ENCODE data around the gene RPSA.
A peak's percentile ranks its signal among the peaks of the same experiment; 100 is the strongest.
"Not testable (repeated sequence)": the region's sequence is repeated elsewhere in the genome, so short reads cannot be mapped to it uniquely, and the experiment has no call there.

The RPSA gene
- long read RNA-seq, donor 1, transcript RPSA-206 (3 exons, 596 nt): minor isoform, 14 of 1,389 reads
- long read RNA-seq, donor 1, transcript RPSA-209 (2 exons, 2,058 nt): minor isoform, 14 of 1,389 reads
- long read RNA-seq, donor 1, transcript RPSA-205 (2 exons, 622 nt): minor isoform, 16 of 1,389 reads
- long read RNA-seq, donor 1, transcript RPSA-201 (7 exons, 1,171 nt): major isoform, 1,008 of 1,389 reads
- long read RNA-seq, donor 1, partial matches to known transcripts: 177 of 1,389 reads
- long read RNA-seq, donor 1, other reads (novel, unspliced or antisense): 148 of 1,389 reads
- long read RNA-seq, donor 2, transcript RPSA-206 (3 exons, 596 nt): minor isoform, 14 of 766 reads
- long read RNA-seq, donor 2, transcript RPSA-201 (7 exons, 1,171 nt): major isoform, 537 of 766 reads
- long read RNA-seq, donor 2, transcript RPSA-205 (2 exons, 622 nt): minor isoform, 6 of 766 reads
- long read RNA-seq, donor 2, partial matches to known transcripts: 121 of 766 reads
- long read RNA-seq, donor 2, other reads (novel, unspliced or antisense): 83 of 766 reads
- long read RNA-seq, donor 3, transcript RPSA-206 (3 exons, 596 nt): minor isoform, 5 of 306 reads
- long read RNA-seq, donor 3, transcript RPSA-201 (7 exons, 1,171 nt): major isoform, 219 of 306 reads
- long read RNA-seq, donor 3, partial matches to known transcripts: 49 of 306 reads
- long read RNA-seq, donor 3, other reads (novel, unspliced or antisense): 23 of 306 reads
- long read RNA-seq, donor 4, transcript RPSA-201 (7 exons, 1,171 nt): major isoform, 521 of 707 reads
- long read RNA-seq, donor 4, transcript RPSA-207 (5 exons, 1,227 nt): minor isoform, 6 of 707 reads
- long read RNA-seq, donor 4, transcript RPSA-206 (3 exons, 596 nt): minor isoform, 13 of 707 reads
- long read RNA-seq, donor 4, transcript RPSA-205 (2 exons, 622 nt): minor isoform, 7 of 707 reads
- long read RNA-seq, donor 4, partial matches to known transcripts: 97 of 707 reads
- long read RNA-seq, donor 4, other reads (novel, unspliced or antisense): 60 of 707 reads
- long read RNA-seq, donor 5, transcript RPSA-206 (3 exons, 596 nt): minor isoform, 10 of 819 reads
- long read RNA-seq, donor 5, transcript RPSA-207 (5 exons, 1,227 nt): minor isoform, 9 of 819 reads
- long read RNA-seq, donor 5, transcript RPSA-201 (7 exons, 1,171 nt): major isoform, 637 of 819 reads
- long read RNA-seq, donor 5, transcript RPSA-205 (2 exons, 622 nt): minor isoform, 5 of 819 reads
- long read RNA-seq, donor 5, partial matches to known transcripts: 125 of 819 reads
- long read RNA-seq, donor 5, other reads (novel, unspliced or antisense): 28 of 819 reads
- long read RNA-seq, donor 6, transcript RPSA-206 (3 exons, 596 nt): minor isoform, 16 of 776 reads
- long read RNA-seq, donor 6, transcript RPSA-205 (2 exons, 622 nt): minor isoform, 12 of 776 reads
- long read RNA-seq, donor 6, transcript RPSA-207 (5 exons, 1,227 nt): minor isoform, 9 of 776 reads
- long read RNA-seq, donor 6, transcript RPSA-201 (7 exons, 1,171 nt): major isoform, 555 of 776 reads
- long read RNA-seq, donor 6, partial matches to known transcripts: 115 of 776 reads
- long read RNA-seq, donor 6, other reads (novel, unspliced or antisense): 65 of 776 reads
- long read RNA-seq, donor 7, transcript RPSA-205 (2 exons, 622 nt): minor isoform, 15 of 1,401 reads
- long read RNA-seq, donor 7, transcript RPSA-206 (3 exons, 596 nt): minor isoform, 23 of 1,401 reads
- long read RNA-seq, donor 7, transcript RPSA-201 (7 exons, 1,171 nt): major isoform, 1,002 of 1,401 reads
- long read RNA-seq, donor 7, transcript RPSA-207 (5 exons, 1,227 nt): minor isoform, 11 of 1,401 reads
- long read RNA-seq, donor 7, partial matches to known transcripts: 202 of 1,401 reads
- long read RNA-seq, donor 7, other reads (novel, unspliced or antisense): 141 of 1,401 reads
- long read RNA-seq, donor 8, transcript RPSA-201 (7 exons, 1,171 nt): major isoform, 346 of 479 reads
- long read RNA-seq, donor 8, transcript RPSA-206 (3 exons, 596 nt): minor isoform, 5 of 479 reads
- long read RNA-seq, donor 8, transcript RPSA-207 (5 exons, 1,227 nt): minor isoform, 10 of 479 reads
- long read RNA-seq, donor 8, partial matches to known transcripts: 68 of 479 reads
- long read RNA-seq, donor 8, other reads (novel, unspliced or antisense): 48 of 479 reads

GRCh38 chr3:39406368-39407258 is at the start of gene RPSA:
TSS of gene RPSA (plus strand) at chr3:39406720. CDS start at chr3:39407654, 934 bp downstream.
- DNase-seq: peak; percentile 97

GRCh38 chr3:39358333-39358732 is 48.2 kb upstream of the RPSA start:
- no peak for DNase-seq

- no peak for DNase-seq
These were observed 45.1 kb upstream of the RPSA start for GRCh38 chr3:39361252-39361927.

GRCh38 chr3:39362192-39362591 is 44.3 kb upstream of the RPSA start:
- no peak for DNase-seq

GRCh38 chr3:39362812-39363211 is 43.7 kb upstream of the RPSA start:
- DNase-seq: no peak

- not testable (repeated sequence) for DNase-seq
These were observed 36.1 kb upstream of the RPSA start for GRCh38 chr3:39370450-39370849.

- no peak for DNase-seq
These were observed 33.7 kb upstream of the RPSA start for GRCh38 chr3:39372833-39373232.

GRCh38 chr3:39376959-39377634 is 29.4 kb upstream of the RPSA start:
- DNase-seq: no peak

- no peak for DNase-seq
These were observed 28.4 kb upstream of the RPSA start for GRCh38 chr3:39378088-39378487.

GRCh38 chr3:39378957-39379777 is 27.4 kb upstream of the RPSA start:
- DNase-seq: no peak

- no peak for DNase-seq
These were observed 26.8 kb upstream of the RPSA start for GRCh38 chr3:39379778-39380155.

- no peak for DNase-seq
These were observed 25.1 kb upstream of the RPSA start for GRCh38 chr3:39381432-39381831.

GRCh38 chr3:39383045-39383880 is 23.3 kb upstream of the RPSA start, which contains the start of gene SLC25A38:
TSS of gene SLC25A38 (plus strand) at chr3:39383370. CDS start at chr3:39383725, 355 bp downstream.
- peak; percentile 92 for DNase-seq

GRCh38 chr3:39383881-39384664 is 22.4 kb upstream of the RPSA start:
- peak; percentile 92 for DNase-seq

GRCh38 chr3:39384665-39385000 is 21.9 kb upstream of the RPSA start:
- DNase-seq: no peak

Data from right kidney (tissue), 9 donors.